Osteoblast (primary cell): ENCODE results near the gene RBM19. TPM values are rescaled to one million over a fixed set of nuclear protein-coding genes. Genes with fewer than 3 reads are reported as not detected.
"Not testable (repeated sequence)": the region's sequence is repeated elsewhere in the genome, so short reads cannot be mapped to it uniquely, and the experiment has no call there.

ENCODE experiments used
- DNase-seq: peaks from one replicate; pipeline ENCODE4 v3.0.0; 2011; ENCODE audit warnings: low spot score, mixed read lengths; ENCODE audit not compliant: insufficient read length; ENCODE audit errors: missing footprints
- H2AFZ ChIP-seq: 2 replicates; pipeline ENCODE4 v1.6.0; 2011; ENCODE audit warnings: mild to moderate bottlenecking, low read length
- H3K27ac ChIP-seq: 2 replicates; pipeline ENCODE4 v1.5.1; 2011; ENCODE audit warnings: mild to moderate bottlenecking, low read depth, low read length, moderate library complexity
- H3K27me3 ChIP-seq: 2 replicates; pipeline ENCODE4 v1.6.0; 2012; ENCODE audit warnings: mild to moderate bottlenecking, control low read depth, inconsistent platforms, low read length, moderate library complexity; ENCODE audit not compliant: insufficient read depth
- H3K36me3 ChIP-seq: 2 replicates; pipeline ENCODE4 v1.5.1; 2011; ENCODE audit warnings: mild to moderate bottlenecking, low read length, control low read depth, moderate library complexity; ENCODE audit not compliant: insufficient read depth
- H3K4me1 ChIP-seq: 2 replicates; pipeline ENCODE4 v1.5.1; 2011; ENCODE audit warnings: mild to moderate bottlenecking, low read length, control low read depth, moderate library complexity; ENCODE audit not compliant: insufficient read depth
- H3K4me2 ChIP-seq: 2 replicates; pipeline ENCODE4 v1.6.0; 2011; ENCODE audit warnings: mild to moderate bottlenecking, low read length; ENCODE audit not compliant: insufficient read depth
- H3K4me3 ChIP-seq: fragments of 200-600 bp; sonication (generic); 3 replicates; pipeline ENCODE4 v1.5.1; 2012; ENCODE audit warnings: mild to moderate bottlenecking, low read length, inconsistent platforms; ENCODE audit not compliant: insufficient read depth
- H3K79me2 ChIP-seq: 2 replicates; pipeline ENCODE4 v1.6.0; 2012; ENCODE audit warnings: mild to moderate bottlenecking, low read length, control low read depth, inconsistent platforms; ENCODE audit not compliant: insufficient read depth
- H3K9me3 ChIP-seq: 2 replicates; pipeline ENCODE4 v1.5.1; 2011; ENCODE audit warnings: low read depth, low read length, control low read depth
- H4K20me1 ChIP-seq: 2 replicates; pipeline ENCODE4 v1.6.0; 2012; ENCODE audit warnings: mild to moderate bottlenecking, low read length, control low read depth; ENCODE audit not compliant: insufficient read depth
- total RNA-seq: library from RNA; depleted of rRNA; stranded (reverse); fragments of >200 nt; gene quantifications from 2 replicates; pipeline ENCODE4 v1.2.3, GENCODE V29; 2012
- TF ChIP-seq, protein P1 (sequence below): IDR thresholded peaks from 2 replicates; pipeline ENCODE4 v1.5.1; 2011; ENCODE audit warnings: mild to moderate bottlenecking, low read depth, low read length, moderate library complexity; ENCODE audit errors: extremely low read depth

Gene RBM19
- total RNA-seq, 1 donor: 27.5 TPM

DNA sequence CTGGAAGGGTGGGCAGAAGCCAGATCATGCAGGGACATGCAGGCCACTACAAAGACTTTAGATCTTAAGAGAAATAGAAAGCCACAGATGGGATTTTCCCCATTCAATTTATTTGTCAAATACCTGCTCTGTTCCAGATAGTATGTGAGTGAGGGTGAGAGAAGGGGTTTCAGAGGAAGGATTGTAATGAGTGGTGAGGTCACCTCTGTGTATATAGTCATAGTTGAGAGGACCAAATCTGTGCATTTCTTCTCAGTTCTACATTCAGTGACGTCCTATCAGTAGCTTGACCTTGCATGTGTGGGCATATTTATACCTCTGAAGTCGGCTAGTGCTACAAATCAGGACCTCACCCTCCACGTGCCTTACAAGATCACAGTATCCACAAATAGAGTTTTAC lies 31.2 kb upstream of the RBM19 start:
- Histone ChIP-seq H3K79me2 (no peaks in the 10 kb centered on the region), H2AFZ (no peak overlapping the region), H3K9me3 (no peaks in the 10 kb centered on the region), H3K27ac (no peak overlapping the region), H3K4me1 (no peaks in the 10 kb centered on the region), H3K27me3 (no peaks in the 10 kb centered on the region), H3K4me2 (no peak overlapping the region), H3K36me3 (no peaks in the 10 kb centered on the region), H4K20me1 (no peaks in the 10 kb centered on the region), H3K4me3 (no peak overlapping the region)
- TF ChIP-seq, protein P1, sequence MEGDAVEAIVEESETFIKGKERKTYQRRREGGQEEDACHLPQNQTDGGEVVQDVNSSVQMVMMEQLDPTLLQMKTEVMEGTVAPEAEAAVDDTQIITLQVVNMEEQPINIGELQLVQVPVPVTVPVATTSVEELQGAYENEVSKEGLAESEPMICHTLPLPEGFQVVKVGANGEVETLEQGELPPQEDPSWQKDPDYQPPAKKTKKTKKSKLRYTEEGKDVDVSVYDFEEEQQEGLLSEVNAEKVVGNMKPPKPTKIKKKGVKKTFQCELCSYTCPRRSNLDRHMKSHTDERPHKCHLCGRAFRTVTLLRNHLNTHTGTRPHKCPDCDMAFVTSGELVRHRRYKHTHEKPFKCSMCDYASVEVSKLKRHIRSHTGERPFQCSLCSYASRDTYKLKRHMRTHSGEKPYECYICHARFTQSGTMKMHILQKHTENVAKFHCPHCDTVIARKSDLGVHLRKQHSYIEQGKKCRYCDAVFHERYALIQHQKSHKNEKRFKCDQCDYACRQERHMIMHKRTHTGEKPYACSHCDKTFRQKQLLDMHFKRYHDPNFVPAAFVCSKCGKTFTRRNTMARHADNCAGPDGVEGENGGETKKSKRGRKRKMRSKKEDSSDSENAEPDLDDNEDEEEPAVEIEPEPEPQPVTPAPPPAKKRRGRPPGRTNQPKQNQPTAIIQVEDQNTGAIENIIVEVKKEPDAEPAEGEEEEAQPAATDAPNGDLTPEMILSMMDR: no peak
- DNase-seq: no peak

DNA sequence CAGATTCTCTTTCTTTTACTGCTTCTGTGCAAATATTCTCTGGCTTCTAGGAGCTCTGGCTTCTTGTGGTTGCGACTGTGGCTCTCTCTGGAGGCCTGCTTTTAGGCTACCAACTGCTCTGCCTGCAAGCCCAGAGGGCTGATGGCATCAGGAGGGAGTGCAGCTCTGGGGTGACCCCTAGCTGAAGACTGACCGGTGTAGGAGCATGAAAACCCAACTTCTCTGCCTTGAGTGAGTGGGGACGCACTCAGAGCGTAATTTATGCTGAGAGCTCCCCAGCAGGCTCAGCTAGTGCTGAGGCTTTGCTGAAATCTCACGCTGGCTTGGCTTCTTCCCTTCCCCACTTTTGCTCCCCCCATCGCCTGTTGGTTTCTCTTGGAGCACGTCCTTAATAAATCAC lies 29.9 kb upstream of the RBM19 start:
- no peaks in the 10 kb centered on the region for H3K27me3 ChIP-seq
- H4K20me1 ChIP-seq: no peaks in the 10 kb centered on the region
- no peak overlapping the region for H3K4me2 ChIP-seq
- TF ChIP-seq, protein P1: no peak
- no peak overlapping the region for H3K27ac ChIP-seq
- H3K79me2 ChIP-seq: no peaks in the 10 kb centered on the region
- no peak overlapping the region for H2AFZ ChIP-seq
- no peak overlapping the region for H3K4me3 ChIP-seq
- no peaks in the 10 kb centered on the region for H3K4me1 ChIP-seq
- H3K9me3 ChIP-seq: no peaks in the 10 kb centered on the region
- no peaks in the 10 kb centered on the region for H3K36me3 ChIP-seq
- DNase-seq: peak; percentile 13

DNA sequence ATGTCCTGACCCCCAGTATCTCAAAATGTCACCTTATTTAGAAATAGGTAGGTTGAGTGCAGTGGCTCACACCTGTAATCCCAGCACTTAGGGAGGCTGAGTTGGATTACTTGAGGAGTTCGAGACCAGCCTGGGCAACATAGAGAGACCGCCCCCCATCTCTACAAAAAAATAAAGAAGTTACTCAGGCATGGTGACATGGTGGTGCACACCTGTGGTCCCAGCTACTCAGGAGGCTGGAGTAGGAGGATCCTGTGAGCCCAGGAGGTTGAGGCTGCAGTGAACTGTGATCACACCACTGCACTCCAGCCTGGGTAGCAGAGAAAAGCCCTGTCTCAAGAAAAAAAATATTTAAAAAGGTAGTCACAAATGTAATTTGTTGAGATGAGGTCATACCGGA lies 27.9 kb upstream of the RBM19 start:
- TF ChIP-seq, protein P1: no peak
- Histone ChIP-seq H3K79me2 (no peaks in the 10 kb centered on the region), H3K4me2 (no peak overlapping the region), H3K27ac (no peak overlapping the region), H3K4me3 (no peak overlapping the region), H3K36me3 (no peaks in the 10 kb centered on the region), H2AFZ (no peak overlapping the region), H3K4me1 (no peaks in the 10 kb centered on the region), H4K20me1 (no peaks in the 10 kb centered on the region), H3K27me3 (no peaks in the 10 kb centered on the region), H3K9me3 (no peaks in the 10 kb centered on the region)
- DNase-seq: no peak

DNA sequence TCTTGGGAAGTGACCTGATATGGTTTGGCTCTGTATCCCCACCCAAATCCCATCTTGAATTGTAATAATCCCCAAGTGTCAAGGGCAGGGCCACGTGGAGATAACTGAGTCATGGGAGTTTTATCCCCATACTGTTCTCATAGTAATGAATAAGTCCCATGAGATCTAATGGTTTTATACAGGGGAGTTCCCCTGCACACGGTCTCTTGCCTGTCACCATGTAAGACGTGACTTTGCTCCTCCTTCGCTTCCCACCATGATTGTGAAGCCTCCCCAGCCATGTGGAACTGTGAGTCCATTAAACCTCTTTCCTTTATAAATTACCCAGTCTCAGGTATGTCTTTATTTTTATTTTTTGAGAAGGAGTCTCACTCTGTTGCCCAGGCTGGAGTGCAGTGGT lies 26.6 kb upstream of the RBM19 start:
- not testable (repeated sequence) for H2AFZ ChIP-seq, H3K9me3 ChIP-seq, H3K36me3 ChIP-seq, DNase-seq, H3K4me1 ChIP-seq, H3K4me3 ChIP-seq, H3K79me2 ChIP-seq, H3K4me2 ChIP-seq, H3K27me3 ChIP-seq, H4K20me1 ChIP-seq, H3K27ac ChIP-seq
